Stimulated activated CD8-positive, alpha-beta memory T cell treated with anti-CD3 and anti-CD28 coated beads, Interleukin-4, amount 100 ng/mL, for 24 hours (primary cell): ENCODE results near the gene WNT3A.

ENCODE experiments used
- DNase-seq: peaks from one replicate; pipeline ENCODE4 v3.0.0-alpha.2; 2020; ENCODE audit warnings: low read depth

The WNT3A gene

GRCh38 chr1:227999056-227999930 lies 7.5 kb upstream of the WNT3A start:
- DNase-seq: peak; percentile 49

- no peak for DNase-seq
Measured at GRCh38 chr1:228000416-228000815, 6.4 kb upstream of the WNT3A start.

GRCh38 chr1:228000836-228001563 lies 5.8 kb upstream of the WNT3A start:
- DNase-seq: no peak

- DNase-seq: no peak
Measured at GRCh38 chr1:228001738-228002535, 4.9 kb upstream of the WNT3A start.

- no peak for DNase-seq
Measured at GRCh38 chr1:228002792-228003191, 4.0 kb upstream of the WNT3A start.

GRCh38 chr1:228003461-228004330 lies 3.1 kb upstream of the WNT3A start:
- no peak for DNase-seq

GRCh38 chr1:228004331-228004855 lies 2.4 kb upstream of the WNT3A start:
- no peak for DNase-seq

- no peak for DNase-seq
Measured at GRCh38 chr1:228004856-228005462, 1.8 kb upstream of the WNT3A start.

GRCh38 chr1:228005511-228006033 lies 1.2 kb upstream of the WNT3A start:
- DNase-seq: no peak

GRCh38 chr1:228006034-228006785 lies 588 bp upstream of the WNT3A start:
- DNase-seq: no peak

- DNase-seq: no peak
Measured at GRCh38 chr1:228007049-228007800, 427 bp downstream of the WNT3A start.

- DNase-seq: no peak
Measured at GRCh38 chr1:228007801-228008341, 1.1 kb downstream of the WNT3A start.

- no peak for DNase-seq
Measured at GRCh38 chr1:228008391-228009115, 1.8 kb downstream of the WNT3A start.

GRCh38 chr1:228009116-228009827 lies 2.5 kb downstream of the WNT3A start:
- DNase-seq: no peak

- DNase-seq: no peak
Measured at GRCh38 chr1:228009828-228010775, 3.3 kb downstream of the WNT3A start.

- no peak for DNase-seq
Measured at GRCh38 chr1:228010921-228011320, 4.1 kb downstream of the WNT3A start.
